ENCODE measurements around the gene FAAP20. TPM values are rescaled to one million over a fixed set of nuclear protein-coding genes. Genes with fewer than 3 reads are reported as not detected.

FAAP20 gene, protein sequence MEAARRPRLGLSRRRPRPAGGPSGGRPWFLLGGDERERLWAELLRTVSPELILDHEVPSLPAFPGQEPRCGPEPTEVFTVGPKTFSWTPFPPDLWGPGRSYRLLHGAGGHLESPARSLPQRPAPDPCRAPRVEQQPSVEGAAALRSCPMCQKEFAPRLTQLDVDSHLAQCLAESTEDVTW
- 50.9 TPM for polyA plus RNA-seq (ENCODE audit: insufficient read length)

DNA sequence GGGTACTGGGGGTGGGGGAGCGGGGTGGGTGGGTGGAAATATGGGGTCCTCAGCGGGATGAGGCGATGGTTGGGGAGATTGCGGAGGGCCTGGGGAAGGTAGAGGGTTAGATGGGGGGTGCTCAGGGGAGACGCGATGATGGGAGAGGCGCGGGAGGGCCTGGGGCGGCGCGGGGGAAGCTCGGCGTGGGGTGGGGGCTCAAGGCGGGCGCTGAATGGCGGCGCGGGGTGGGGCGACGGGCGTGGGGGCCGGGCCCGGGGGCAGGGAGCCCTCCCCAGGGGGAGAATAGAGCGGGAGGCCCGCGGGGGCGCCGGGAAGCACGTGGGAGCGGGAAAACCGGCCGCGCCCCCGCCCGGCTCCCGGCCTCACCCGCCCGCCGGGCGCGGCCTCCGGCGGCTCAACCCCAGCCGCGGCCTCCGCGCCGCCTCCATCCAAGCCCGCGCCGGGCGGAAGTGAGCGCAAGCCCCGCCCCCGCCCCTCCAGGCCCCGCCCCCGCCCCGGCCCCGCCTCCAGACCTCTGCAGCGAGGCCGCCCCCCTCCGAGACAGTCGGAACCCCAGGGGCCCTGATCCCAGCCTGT lies at the start of gene FAAP20:
Gene FAAP20 (minus strand): TSS at position 454 of the 579 bp plus-strand sequence. CDS start 23 bp downstream, at position 431.
- no peak for DNase-seq

DNA sequence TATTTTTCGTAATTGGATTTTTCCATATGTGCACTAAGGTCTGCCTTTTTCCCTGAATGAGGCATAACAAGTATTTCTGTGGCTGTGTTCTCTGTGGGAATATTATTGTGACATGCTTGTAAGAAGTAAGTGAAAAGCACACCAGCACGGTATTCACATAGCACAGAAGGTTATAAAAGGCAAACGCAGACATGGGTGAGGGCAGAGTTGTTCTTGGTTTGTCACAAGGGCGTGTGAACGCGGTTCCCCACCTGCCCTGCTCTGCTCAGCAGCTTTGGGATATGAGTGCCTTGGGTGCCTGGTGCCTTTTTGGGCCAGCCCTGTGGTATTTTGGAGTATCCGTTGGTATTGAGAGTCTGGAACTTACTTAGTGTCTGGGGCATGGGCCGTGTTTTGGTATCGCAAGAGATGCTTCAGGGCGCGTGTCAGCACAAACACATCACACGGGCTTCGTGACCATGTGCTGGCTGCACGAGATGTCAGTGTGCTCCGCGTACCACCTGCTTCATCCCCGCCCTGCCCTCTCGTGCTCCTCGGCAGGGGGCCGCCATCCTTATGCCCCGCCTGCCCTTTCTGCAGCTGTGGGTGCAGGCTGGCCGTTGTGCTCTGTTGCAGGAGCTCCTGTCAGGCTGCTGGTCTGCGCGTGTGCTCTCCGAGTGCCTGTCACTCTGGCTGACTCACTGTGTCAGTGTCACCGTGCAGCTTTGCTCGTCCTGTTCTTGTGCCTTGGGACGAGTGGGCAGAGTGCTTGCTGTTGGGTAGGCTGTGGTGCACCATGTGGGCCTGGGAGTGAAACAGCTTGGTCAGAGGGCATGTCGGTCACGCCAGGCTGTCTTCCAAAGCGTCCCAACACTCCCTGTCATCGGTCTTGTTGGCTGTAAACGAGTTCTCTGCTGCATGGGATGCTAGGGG lies 48.5 kb upstream of the FAAP20 start:
- no peak for DNase-seq

DNA sequence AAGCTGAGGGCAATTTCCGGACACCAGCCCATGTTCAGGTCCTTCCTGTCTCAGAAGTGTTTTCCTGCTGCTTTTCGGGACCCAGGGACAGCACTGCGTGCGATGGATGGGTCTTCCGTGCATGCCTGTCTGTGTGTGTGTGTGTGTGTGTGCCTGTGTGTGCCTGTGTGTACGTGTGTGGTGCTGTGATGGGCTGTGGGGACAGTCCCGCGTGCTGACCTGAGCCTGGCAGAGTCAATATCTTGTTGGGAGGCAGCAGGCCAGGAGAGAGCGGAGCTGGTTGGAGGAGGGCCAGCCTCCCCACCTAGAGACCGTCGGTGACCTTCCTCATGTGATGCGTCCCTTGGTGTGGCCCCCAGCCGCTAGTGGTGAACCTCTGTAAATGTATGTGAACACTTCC lies 47.2 kb upstream of the FAAP20 start:
- no peak for DNase-seq

DNA sequence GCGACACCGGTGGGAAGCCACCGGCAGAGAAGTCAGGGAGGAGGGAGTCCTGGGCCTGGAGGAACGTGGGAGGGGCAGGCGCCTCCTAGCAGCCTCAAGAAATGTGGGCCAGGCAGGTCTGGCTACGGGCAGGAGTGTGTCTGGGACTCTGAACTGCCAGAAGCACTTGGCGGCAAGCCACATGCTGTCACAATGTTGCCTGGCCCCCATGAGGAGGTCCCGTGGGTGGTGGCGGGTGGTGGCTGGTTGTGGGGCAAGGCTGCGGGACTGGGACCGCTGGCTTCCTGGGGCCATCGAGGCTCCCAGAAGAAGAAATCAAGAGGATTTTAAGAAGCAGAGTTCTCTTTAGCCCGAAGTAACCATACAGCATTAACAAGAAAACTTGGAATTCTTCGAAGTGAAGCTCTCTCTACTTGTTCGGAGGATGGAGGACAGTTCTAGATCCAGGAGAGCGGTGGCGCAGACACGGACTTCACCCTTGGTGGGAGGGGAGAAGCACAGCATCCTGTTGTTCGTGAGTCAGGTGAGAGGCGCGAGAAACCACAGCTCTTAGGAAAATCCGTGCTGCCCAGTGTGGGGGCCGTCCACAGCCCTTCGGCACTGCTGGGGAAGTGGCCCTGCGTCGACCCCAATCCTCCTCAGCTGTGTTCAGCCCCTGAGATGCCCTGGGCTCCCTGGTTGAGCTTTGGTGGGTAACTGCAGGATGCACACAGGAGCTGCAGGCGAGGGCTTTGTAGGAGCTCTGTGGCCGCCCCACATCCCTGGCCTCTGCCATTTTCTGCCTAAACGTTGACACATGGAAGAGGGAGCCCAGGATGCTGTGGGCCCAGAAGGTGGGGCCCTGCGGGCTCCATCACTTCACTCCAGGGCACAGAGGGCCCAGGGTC lies 45.9 kb upstream of the FAAP20 start:
- no peak for DNase-seq

DNA sequence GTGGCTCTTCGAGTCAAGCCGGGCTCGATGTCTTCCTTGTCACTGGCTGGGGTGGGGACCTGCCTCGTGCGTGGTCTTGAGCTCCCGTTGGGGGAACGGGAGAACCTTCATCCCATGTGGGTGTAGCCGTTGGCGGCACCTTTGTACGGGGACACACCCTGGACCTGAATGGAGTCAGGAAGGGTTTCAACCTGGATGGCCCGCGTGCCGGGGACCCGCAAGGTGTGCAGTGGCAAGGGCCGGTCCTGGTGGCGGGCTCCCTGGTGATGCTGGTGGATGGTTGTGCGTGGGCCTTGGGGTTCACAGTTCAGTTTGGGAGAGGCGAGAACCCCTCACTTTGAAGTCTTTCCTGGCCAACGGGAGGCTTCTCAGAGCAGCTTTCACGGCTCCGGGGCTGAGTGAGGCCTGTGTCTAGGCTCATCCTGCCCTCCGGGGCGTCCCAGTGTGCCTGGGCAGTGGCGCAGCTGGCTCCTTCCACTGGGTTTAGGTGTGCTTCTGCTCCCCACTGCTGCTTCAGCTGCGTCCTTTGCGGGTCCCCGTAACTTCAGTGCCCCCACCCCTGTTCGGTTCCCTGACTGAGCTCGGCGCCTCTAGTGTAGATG lies 44.9 kb upstream of the FAAP20 start:
- no peak for DNase-seq

DNA sequence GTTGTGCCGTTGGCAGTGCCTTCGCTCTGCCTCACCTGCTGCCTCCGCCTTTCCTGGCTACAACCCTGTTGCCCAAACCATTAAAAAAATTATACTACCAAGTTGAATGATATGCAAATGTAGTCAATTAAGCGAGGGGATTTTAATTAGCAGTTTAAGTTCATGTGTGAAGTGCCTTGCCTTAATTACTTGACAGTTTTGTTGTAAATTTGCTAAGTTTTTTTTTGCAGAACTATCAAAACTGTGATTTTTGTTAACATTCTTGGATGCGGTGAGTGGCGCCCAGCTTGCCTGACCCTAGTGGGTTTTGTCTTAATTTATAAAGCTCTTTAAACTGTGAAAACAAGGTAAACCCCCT lies 44.4 kb upstream of the FAAP20 start:
- DNase-seq: no peak

DNA sequence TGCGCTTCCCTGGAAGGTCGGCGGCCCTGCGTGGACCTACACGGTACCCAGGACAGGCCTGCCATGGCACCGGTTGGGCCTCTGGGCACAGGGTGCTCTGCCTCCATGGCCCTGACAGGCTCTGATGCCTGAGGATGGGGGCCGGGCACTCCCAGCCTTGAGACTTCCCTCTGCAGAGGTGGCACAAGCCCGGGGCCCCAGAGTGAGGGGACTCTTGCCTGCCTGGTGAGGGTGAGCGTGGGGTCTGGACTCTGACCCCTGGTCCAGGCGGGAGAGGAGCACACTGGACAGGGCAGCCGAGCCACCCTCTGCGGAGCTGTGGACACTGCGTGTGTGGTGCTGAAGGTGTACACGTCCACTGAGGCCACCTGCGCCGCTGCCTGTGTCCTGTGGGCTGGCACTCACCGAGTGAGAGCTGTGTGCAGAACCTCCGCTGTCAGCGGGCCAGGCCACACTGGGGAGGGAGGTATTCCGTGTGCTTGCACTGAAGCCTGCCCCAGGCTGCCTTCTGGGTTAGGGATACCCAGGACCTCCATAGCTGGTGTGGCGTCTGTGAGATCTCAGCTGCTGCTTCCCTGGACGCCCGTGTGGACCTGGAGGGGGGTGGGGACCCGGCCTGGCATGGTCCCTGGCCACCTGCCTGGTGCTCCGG lies 43.9 kb upstream of the FAAP20 start:
- DNase-seq: no peak

DNA sequence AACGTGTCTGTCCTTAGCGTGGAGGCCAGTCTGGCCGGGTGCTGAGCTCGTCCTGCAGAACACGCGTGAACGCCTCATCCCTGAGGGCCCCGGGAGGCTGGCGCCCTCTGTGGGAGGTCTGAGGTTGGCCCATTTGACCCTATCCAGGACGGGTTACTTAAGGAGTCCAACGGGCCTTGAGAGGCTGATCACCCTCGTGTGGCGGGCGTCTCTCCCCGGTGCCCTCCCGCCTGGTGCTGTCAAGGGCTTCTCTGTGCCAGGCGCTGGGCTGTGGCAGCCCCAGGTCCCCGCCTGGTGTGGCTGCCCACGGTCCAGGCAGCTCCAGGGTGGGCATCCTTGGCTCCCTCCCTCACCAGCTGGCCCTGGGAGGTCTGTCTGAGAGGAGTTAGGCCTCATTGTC lies 43.2 kb upstream of the FAAP20 start:
- no peak for DNase-seq

DNA sequence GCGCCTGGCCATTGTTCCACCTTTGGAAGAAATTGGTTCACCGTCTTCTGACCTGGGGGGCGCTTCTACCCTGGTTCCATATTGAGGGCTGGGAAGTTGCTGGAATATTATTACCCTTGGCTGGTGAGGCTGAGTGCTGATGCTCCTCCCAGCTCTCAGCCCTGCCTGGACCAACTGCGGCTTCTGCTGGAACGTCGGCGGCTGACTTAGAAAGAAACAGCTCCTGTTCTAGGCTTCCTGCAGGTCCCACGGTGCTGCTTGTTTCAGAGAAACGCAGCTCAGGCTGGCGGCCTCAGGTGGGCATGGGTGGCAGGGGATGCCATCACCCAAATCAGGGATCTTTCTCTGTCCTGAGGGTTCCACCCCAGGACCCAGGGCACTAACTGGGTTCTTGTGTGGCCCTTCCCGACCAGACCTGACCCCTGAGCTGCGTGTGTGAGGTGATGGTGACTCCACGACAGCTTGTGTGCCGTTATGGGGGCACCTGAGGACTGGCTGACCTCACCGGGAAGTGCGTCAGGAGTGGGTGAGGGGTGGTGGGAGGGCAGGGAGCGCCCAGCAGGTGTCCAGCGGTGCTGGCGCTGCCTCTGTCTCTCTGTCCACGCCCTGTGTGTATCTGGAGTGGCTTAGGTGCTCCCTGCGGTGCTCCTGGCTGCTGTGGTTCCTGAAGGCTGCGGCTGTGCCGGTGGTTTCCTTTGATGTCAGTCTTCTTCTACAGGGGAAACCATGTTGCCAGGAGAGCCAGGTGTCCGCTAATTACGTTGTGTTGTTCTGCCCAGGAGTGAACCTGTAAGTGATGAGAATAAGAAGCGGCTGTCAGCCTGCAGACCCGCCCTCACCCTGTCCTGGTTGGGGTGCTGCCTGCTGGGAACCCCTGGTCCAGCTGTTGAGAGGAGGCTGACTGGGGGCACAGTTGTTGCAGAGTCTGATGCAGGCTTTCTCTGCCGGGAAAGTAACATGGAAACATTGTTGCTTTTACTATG lies 42.4 kb upstream of the FAAP20 start:
- DNase-seq: no peak

DNA sequence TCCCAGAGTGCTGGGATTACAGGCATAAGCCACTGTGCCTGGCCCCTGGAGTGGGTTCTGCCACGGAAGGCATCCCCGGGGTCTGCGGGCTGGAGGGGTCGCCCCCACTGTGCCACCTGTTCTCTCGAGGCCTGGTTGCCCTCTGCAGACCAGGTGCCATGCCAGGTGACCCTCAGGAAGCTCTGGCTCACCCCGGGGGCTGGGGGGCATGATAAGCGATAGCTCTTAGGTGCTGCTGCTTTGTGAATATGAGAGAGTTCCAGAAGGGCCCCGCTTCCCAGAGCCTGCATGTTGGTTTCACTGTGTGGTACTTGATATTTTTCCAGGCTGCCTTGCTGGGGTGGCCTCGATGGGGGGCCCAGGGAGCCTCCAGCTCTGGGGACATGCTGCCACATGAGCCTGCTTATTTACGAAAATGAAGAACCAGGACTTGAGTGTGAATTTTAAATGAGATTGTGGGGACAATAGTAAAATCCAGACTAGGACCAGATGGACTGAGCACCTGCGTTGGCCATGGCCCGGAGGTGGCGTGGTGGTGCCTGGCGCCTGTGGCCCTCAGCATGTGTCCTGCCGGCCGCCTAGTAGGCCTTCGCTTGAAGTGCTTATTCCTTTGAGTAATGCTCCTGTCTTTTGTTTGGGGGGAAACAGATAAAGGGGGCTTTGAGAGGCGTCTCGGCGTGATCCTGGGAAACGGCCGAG lies 40.9 kb upstream of the FAAP20 start:
- no peak for DNase-seq

DNA sequence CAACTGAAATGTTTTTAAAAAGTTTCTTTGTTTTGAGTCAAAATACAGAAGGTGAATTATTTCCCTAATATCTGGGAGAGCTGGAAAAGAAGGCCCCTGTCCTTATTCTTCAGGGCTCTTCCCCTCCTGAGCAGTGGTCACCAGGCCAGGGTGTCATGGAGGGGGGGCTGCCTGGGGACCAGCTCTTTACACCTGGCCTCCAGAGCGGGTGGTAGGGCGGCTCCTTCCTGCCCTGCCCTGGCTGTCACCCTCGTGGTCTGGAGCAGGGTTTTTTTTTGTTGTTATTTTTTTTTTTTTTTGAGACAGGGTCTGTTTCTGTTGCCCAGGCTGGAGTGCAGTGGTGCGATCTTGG lies 40.2 kb upstream of the FAAP20 start:
- no peak for DNase-seq

DNA sequence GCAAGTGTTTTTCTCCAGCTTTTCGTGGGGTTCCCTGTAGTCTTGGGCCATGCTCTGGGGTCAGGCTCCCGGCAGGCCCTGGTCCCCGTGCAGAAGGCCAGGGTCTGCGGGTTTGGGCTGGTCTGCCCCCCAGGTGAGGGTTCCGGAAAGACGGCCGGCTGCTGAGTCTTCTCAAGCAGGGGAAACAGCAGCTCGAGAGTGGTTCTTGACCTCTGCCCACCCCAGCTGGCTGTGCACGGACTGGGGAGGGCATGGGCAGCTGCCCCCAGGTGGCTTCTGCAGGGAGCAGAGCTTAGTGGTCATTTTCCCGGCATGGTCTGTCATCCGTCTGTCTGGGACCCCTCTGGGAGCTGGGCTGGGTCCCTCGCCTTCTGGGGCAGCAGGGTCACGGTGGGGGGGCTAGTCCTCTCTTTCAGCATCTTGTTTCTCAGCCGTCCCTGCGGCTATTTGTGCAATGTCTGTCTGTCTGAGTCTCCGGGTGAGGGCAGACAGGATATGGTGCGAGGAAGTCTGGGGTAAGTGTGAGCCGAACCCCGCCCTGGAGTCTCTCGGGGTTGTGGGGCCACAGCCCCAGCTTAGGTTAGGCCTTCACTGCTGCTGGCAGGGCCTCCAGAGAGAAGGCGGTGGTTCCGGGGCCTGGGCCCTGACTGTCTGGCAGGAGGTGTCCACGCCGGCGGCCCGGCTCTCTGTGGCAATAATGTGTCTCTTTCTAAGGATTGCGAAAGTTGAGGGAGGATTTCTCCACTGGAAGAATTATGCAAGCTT lies 39.6 kb upstream of the FAAP20 start:
- no peak for DNase-seq

DNA sequence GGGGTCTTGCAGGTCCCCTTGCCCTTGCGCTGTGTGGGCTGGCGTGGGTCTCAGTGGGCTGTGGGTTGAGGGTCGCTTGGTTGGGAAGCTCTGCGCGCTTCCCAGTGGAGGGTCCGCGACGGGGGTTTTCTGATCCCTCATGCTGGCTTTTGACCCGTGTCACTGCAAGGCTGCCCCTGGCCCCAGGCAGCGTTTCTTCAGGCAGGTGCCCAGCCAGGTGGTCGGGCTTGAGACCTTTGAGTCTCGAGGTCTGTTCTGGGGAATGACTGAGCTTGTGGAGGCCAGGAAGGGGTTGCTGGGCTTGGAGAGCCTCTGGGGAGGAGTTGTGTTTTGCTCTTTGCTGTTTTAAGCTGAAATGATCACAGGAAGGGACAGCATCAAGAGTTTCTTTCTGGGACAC lies 38.9 kb upstream of the FAAP20 start:
- no peak for DNase-seq

DNA sequence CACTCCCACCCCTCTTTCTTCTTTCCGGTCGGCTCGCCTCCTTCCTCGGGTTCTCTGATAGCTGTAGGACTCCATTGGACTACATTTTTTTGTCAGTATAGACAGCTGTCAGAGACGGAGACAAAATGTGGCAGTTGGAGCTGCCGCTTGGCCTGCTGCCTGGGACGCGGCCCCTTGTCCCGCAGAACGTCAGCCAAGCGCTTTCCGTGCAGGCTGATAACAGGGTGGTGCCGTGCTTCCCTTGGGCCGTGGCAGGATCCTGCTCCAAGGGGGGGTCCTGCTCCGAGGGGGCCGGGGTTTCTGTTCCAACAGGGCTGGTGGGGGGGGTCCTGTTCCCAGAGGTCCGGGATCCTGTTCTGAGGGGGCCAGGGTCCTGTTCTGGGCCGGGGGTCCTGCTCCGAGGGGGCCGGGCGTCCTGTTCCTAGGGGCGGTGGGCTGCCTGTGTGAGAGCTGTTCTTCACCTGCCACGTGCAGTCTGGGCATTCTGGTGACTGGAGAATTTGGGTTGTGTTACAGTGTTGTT lies 38.4 kb upstream of the FAAP20 start:
- no peak for DNase-seq

DNA sequence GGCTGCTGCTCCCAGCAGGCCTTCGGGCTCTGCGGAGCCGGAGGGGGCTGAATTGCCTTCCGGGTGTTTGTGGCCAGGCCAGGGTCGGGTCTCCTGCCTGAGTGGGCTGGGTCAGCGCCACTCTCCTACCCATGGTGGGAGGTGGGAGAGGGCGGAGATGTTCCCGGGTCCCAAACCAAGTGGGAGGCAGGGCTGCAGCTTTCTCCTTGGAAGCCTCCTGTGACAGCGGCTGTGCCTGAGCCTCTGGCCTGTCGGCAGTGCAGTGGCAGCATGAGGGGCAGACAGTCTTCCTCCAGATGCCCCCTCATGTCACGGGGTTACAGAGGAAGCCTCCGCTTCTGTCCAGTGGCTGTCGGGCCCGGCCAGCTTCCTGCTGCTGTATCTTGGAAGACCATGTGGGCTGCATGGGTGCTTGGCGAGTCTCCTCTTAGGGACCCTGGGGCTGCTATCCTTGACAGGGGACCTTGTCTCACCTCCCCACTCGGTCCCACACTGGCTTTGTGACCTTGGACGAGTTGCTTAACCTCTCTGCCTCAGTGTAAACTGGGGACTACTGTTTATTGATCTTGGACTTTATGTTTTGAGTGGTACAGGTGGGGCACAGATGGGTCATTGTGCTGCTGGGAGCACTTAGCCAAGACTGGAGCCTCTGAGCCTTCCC lies 37.8 kb upstream of the FAAP20 start:
- no peak for DNase-seq

DNA sequence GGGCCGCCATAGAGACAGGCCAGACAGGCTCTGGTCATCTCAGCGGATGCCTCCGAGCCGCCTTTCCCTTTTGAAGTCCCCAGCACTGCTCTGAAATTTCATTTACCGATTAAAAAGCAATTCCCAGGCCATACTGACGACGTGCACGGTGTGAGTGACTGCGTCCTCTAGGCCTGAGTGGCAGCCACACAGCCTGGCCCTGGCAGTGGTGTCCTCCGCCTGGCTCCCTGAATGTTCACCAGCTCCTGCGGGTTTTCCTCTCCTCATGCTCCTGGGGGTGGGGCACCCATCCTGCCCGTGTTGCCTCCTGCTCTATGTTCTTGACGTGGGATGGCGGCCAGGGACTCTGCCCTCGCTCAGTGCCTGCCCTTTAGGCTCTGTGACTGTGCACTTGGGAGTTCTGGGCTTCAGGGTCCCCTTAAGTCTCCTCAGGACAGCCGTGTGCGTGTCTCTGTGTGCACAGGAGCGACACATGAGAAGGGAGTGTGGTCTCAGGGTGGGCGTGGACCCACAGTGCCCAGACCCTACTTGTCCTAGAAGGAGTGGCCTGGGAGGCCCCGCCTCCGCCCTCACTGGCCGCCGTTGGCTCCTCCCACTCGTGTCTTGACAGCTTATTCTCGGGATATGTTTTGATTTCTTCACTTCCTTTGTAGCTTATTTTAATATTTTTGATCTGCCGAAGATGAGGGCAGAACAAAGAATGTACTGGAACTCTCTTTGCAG lies 37.1 kb upstream of the FAAP20 start:
- DNase-seq: no peak

DNA sequence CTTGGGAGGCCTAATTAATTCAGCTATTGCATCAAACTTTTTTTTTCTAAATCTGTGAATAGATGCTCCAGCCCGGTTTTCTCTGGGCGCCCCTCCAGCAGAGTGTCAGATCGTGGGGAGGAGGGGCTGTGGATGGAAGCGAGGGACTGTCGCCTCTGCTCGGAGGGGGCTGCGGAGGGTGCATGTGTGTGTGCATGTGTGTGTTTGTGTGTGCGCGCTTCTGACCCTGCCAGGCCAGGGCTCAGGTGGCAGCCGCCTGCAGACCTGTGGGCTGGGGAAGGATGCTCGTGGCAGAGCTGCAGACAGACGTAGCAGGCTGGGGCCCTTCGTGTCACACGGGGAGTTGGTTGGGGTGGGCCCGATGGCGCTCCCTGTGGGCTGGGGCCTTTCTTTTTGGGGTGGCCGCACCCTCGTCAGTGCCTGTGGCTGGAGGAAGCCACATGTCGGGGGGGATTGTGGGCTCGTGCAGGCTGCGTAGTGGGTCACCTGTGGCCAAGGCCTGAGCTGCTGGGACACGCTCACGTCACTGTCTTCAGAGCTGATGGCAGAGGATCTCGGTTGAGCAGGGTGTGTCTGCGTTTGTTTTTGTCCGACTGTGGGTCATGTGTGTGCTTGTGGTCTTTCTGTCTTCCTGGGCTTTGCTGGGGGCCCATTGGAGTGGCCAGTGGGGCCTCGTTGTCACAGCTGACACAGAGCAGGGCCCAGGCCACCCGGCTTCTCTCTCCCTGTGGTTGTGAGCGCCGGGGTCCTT lies 36.4 kb upstream of the FAAP20 start:
- DNase-seq: no peak

All from hindlimb muscle (tissue), 1 donor.